Measurements from ENCODE around the gene GFRA1. TPM values are rescaled to one million over a fixed set of nuclear protein-coding genes. Genes with fewer than 3 reads are reported as not detected.
A peak's percentile ranks its signal among the peaks of the same experiment; 100 is the strongest.

Gene GFRA1
- total and polyA plus RNA-seq, 8 donors, result 0.29 to 83.2 (median 4.6) TPM

DNA sequence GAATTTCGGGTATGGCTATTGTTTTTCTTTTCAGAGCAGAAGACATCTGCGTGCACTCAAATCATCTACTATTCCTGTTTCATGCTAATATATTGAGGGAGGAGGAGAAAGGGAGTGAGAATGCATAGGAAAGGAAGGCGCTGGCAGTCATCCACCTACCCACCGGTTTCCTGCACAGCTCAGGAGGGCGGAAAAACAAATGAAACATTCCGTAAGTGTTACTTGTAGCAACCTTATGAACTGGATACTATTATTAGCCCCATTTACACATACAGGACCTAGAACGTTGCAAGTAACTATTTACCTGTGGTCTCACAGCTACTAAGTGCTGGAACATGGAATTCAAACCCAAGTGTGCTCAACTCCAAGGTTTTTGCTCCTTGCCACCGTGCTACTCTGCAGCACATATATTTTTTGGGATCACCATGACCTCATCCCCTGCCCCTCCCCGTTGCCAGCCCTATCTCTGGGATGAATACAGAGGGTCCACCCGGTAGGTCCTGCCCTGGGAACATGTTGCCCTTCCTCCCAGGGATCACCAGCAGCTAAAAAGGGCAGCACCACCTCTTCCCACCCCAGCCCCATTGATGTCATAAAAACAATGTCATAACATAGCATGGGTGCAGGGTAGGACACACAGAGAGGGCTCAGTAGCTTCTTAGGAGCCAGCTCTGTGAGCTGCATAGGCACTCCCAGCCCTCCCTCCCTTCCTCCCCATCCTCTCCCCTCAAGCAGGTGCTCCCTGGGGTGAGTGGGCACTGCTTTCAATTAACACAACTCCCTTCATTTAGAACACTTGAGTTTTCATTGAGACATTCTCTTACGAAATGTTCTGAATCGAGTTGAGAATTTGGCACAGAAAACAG lies 16.9 kb downstream of the GFRA1 start:
- H3K27ac ChIP-seq, result no peak overlapping the region
- H3K9me3 ChIP-seq, result no peaks in the 10 kb centered on the region
- no peaks in the 10 kb centered on the region for H3K36me3 ChIP-seq
- H3K4me1 ChIP-seq, result peaks cover 0 to 33% (median 7%) of the 10 kb centered on the region in 4 donors
- DNase-seq, result no peak
- no peak overlapping the region for H3K4me3 ChIP-seq
- H3K27me3 ChIP-seq, result no peaks in the 10 kb centered on the region
- intact Hi-C loops (cut with DNase I; ENCODE audit: low total_unique reads), result no loop called here
- TF ChIP-seq POLR2A (IDR thresholded peaks at IDR 0.05), result no peak
- TF ChIP-seq POLR2AphosphoS5 (IDR thresholded peaks at IDR 0.05), result no peak
- no peak for TF ChIP-seq EP300 (IDR thresholded peaks at IDR 0.05)
- TF ChIP-seq, protein P1, sequence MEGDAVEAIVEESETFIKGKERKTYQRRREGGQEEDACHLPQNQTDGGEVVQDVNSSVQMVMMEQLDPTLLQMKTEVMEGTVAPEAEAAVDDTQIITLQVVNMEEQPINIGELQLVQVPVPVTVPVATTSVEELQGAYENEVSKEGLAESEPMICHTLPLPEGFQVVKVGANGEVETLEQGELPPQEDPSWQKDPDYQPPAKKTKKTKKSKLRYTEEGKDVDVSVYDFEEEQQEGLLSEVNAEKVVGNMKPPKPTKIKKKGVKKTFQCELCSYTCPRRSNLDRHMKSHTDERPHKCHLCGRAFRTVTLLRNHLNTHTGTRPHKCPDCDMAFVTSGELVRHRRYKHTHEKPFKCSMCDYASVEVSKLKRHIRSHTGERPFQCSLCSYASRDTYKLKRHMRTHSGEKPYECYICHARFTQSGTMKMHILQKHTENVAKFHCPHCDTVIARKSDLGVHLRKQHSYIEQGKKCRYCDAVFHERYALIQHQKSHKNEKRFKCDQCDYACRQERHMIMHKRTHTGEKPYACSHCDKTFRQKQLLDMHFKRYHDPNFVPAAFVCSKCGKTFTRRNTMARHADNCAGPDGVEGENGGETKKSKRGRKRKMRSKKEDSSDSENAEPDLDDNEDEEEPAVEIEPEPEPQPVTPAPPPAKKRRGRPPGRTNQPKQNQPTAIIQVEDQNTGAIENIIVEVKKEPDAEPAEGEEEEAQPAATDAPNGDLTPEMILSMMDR (IDR thresholded peaks at IDR 0.05), result no peak
- WGBS, 5 donors, result 59 to 69% (median 61%) methylated on average over 12 of the region's 12 CpGs

DNA sequence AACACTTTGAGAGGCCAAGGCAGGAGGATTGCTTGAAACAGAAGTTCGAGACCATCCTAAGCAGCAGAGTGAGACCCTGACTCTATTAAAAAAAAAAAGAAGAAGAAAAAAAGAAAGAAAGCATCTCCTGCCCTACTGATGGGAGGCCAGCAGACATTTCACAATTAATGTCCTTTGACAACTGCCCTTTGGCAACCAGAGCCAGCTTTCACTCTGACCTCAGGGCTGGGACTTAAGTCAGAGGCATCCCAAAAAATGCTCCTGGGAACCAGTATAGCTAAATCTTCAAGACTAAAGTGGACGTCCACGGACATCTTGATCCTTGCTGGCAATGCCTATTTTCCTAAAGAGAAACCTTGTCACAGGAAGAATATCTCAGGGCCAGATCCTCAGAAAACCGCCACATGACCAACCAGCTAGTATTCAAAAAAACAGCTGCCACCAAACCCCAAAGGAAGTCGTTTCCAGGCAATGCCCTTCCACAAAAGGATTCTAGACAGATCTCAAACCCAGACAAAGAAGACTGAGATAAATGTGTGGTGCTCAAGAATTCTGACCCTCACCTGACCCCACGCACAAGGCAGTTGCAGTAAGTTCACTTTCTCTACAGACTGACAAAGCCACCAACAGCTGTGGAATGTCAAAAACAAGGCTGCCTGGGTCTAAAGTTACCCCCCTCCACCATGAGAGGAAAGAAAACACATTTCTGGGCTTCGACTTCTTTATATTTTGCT lies 18.4 kb downstream of the GFRA1 start:
- intact Hi-C loops (cut with DNase I; ENCODE audit: low total_unique reads), result no loop called here
- H3K27ac ChIP-seq, result no peak overlapping the region
- DNase-seq, result peak in 1 of 2 donors; percentile 44
- no peaks in the 10 kb centered on the region for H3K27me3 ChIP-seq
- no peak overlapping the region for H3K4me3 ChIP-seq
- TF ChIP-seq, protein P1 (IDR thresholded peaks at IDR 0.05), result no peak
- no peak for TF ChIP-seq POLR2AphosphoS5 (IDR thresholded peaks at IDR 0.05)
- TF ChIP-seq EP300 (IDR thresholded peaks at IDR 0.05), result no peak
- no peak for TF ChIP-seq POLR2A (IDR thresholded peaks at IDR 0.05)
- no peaks in the 10 kb centered on the region for H3K9me3 ChIP-seq
- no peaks in the 10 kb centered on the region for H3K36me3 ChIP-seq
- 53 to 77% (median 64%) methylated on average over 7 of the region's 7 CpGs for WGBS, 5 donors
- H3K4me1 ChIP-seq, result peaks cover 0 to 33% (median 7%) of the 10 kb centered on the region in 4 donors

DNA sequence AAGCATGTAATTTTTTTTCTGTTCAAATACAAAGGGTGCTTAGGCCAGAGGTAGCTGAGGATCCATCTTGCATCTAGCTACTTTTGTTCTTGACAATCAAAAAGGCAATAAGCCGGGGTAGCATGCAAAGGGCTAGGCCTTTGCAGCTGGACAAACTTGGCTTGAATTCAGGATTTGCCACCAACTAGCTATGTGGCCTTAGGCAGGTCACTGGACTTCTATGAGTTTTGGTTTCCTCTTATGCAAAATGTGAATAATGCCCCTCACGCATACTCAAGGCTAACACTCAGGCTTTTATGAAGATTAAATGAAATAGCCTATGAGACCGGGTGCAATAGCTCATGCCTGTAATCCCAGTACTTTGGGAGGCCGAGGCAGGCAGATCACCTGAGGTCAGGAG lies 19.3 kb downstream of the GFRA1 start:
- Histone ChIP-seq H3K27ac (no peak overlapping the region), H3K9me3 (no peaks in the 10 kb centered on the region), H3K27me3 (no peaks in the 10 kb centered on the region), H3K4me3 (no peak overlapping the region), H3K36me3 (no peaks in the 10 kb centered on the region), H3K4me1 (peaks cover 0 to 33% (median 7%) of the 10 kb centered on the region in 4 donors)
- no peak for DNase-seq
- TF ChIP-seq, protein P1 (IDR thresholded peaks at IDR 0.05), result no peak
- TF ChIP-seq POLR2AphosphoS5 (IDR thresholded peaks at IDR 0.05), result no peak
- no peak for TF ChIP-seq EP300 (IDR thresholded peaks at IDR 0.05)
- TF ChIP-seq POLR2A (IDR thresholded peaks at IDR 0.05), result no peak
- intact Hi-C loops (cut with DNase I; ENCODE audit: low total_unique reads), result no loop called here
- 83 to 92% (median 87%) methylated on average over 4 of the region's 4 CpGs for WGBS, 5 donors

DNA sequence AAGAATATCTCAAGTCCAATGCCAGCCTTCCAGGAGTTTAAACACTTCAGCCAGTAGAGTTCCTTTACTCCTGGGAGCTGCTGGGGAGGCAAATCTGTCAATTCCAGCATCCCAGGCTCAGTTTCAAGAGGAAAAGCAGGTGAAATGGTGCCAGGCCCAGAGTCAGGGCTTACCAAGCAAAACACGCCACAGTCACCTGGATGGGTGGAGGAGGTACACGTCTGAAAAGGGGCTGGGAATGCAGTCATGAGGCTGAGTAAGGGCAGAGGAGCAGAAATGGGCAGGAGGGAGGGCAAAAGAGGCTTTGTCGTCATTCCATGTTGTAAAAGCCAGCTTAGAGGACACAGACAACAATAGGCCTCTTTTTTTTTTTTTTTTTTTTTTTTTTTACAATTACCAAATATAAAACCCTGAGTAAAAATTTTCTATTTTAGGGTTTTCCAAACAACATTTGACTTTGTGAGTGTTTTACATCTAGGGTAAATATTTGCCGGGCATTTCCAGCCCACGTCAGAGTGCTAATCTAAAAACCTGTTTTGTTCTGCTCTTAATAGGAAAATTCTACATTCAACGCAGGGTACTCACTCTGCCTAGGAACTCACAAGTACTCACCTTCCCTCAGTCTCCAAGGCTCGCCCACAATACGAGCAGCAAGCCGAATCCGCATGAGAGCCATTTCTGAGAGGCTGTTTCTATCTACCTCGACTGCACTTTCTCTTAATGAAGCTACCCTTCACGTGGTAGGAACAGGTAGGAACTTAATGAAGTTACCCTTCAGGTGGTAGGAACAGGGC lies 21.2 kb downstream of the GFRA1 start:
- no peaks in the 10 kb centered on the region for H3K9me3 ChIP-seq
- TF ChIP-seq, protein P1 (IDR thresholded peaks at IDR 0.05), result no peak
- no peak for TF ChIP-seq POLR2AphosphoS5 (IDR thresholded peaks at IDR 0.05)
- TF ChIP-seq POLR2A (IDR thresholded peaks at IDR 0.05), result no peak
- no peak for TF ChIP-seq EP300 (IDR thresholded peaks at IDR 0.05)
- WGBS, 5 donors, result 30 to 54% (median 43%) methylated on average over 12 of the region's 12 CpGs

More for the DNA sequence above, 21.2 kb downstream of the GFRA1 start:
- peak in 1 of 2 donors; percentile 50 for DNase-seq
- intact Hi-C loops (cut with DNase I; ENCODE audit: low total_unique reads), result no loop called here
- Histone ChIP-seq H3K4me3 (no peak overlapping the region), H3K27ac (no peak overlapping the region), H3K27me3 (no peaks in the 10 kb centered on the region), H3K4me1 (peaks cover 0 to 33% (median 7%) of the 10 kb centered on the region in 4 donors), H3K36me3 (no peaks in the 10 kb centered on the region)
